ENCODE data around the gene SRGAP2C. TPM values are rescaled to one million over a fixed set of nuclear protein-coding genes. Genes with fewer than 3 reads are reported as not detected.
"Not testable (repeated sequence)": the region's sequence is repeated elsewhere in the genome, so short reads cannot be mapped to it uniquely, and the experiment has no call there.

Gene SRGAP2C
- polyA plus RNA-seq, 1 experiment: 9.4 TPM

DNA sequence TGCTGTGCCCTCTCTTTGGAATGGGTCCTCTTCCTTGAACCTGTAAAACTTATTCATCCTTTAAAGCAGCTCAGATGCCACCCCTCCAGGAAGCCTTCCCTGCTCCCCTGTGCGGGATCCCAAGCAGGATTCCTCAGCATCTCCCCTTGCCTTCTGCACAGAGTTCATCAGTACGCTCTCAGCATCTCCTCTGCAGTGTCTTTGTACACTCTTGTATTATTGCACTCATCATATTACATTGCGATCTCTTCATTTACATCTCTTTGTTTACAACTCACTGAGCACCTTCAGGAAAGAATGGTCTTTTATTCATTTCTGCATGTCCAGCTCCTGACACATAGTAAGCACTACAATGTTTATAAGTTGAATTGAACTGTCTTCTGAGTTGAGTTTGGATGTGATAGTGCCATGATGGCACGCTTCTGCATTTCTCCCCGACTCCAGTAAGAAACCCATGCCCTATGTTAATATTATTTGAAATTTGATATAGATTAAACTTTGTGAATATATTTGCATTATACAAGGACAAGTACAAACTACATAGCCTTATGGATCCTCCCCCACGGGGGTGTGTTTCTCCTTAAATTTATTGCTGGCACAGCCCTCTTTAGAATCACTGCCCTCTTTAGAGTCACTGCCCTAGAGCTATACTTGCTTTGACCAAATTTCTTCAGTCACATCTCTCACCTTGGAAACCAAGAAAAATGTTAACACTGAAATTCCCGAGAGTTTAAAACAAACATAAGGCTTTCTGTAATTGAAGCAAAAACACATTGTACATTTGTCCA is 12.5 kb downstream of the SRGAP2C start:
- H3K27ac ChIP-seq (ENCODE audit: low read depth, low read length); POLR2A ChIA-PET; H3K27me3 ChIP-seq (ENCODE audit: control insufficient read depth, insufficient read depth, low read length); H3K4me3 ChIP-seq (ENCODE audit: low read depth, low read length); H3K9me3 ChIP-seq (ENCODE audit: control insufficient read depth, insufficient read depth, low read length); DNase-seq (ENCODE audit: low read depth, low spot score); CTCF ChIA-PET: not testable (repeated sequence)

DNA sequence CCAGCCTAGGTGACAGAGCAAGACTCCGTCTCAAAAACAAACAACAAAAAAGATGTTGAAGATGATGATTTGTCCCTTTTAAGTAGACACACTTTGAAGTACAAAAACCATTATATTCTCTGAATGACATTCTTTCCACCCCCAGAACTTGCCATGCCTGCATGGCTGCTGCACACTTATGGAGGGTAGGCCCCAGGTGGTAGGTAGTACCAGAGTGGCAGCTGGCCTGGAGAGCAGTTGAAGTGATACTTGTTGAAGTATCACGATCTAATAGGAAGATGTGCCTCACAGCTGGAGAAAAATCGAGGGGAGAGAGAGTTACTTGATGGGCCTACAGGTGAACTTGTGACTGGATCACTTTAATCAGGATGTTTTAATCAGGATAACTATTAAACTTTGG is 15.0 kb downstream of the SRGAP2C start:
- H3K27me3 ChIP-seq (ENCODE audit: control insufficient read depth, insufficient read depth, low read length); H3K9me3 ChIP-seq (ENCODE audit: control insufficient read depth, insufficient read depth, low read length); DNase-seq (ENCODE audit: low read depth, low spot score); CTCF ChIA-PET; H3K27ac ChIP-seq (ENCODE audit: low read depth, low read length); H3K4me3 ChIP-seq (ENCODE audit: low read depth, low read length); POLR2A ChIA-PET: not testable (repeated sequence)

DNA sequence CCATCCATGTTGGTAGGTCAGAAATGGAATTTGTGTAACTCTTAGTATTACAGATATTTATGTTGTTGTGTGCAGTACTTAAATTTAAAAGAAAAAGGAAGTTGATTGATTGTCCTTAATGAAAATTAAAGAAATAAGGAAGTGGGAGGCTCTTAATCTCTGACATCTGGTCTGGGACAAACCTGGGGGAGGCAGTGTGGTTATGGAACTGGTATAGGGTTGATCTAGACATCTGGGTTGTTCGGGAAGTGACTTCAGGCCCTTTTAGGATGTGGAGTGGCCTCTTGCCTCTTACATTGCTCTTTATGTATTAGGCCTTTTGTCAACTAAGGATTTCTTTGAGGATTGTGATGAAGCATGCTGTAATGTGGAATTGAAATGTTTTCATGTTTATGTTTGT is 15.5 kb downstream of the SRGAP2C start:
- H3K4me3 ChIP-seq (ENCODE audit: low read depth, low read length); CTCF ChIA-PET; H3K27me3 ChIP-seq (ENCODE audit: control insufficient read depth, insufficient read depth, low read length); H3K27ac ChIP-seq (ENCODE audit: low read depth, low read length); H3K9me3 ChIP-seq (ENCODE audit: control insufficient read depth, insufficient read depth, low read length); POLR2A ChIA-PET; DNase-seq (ENCODE audit: low read depth, low spot score): not testable (repeated sequence)

DNA sequence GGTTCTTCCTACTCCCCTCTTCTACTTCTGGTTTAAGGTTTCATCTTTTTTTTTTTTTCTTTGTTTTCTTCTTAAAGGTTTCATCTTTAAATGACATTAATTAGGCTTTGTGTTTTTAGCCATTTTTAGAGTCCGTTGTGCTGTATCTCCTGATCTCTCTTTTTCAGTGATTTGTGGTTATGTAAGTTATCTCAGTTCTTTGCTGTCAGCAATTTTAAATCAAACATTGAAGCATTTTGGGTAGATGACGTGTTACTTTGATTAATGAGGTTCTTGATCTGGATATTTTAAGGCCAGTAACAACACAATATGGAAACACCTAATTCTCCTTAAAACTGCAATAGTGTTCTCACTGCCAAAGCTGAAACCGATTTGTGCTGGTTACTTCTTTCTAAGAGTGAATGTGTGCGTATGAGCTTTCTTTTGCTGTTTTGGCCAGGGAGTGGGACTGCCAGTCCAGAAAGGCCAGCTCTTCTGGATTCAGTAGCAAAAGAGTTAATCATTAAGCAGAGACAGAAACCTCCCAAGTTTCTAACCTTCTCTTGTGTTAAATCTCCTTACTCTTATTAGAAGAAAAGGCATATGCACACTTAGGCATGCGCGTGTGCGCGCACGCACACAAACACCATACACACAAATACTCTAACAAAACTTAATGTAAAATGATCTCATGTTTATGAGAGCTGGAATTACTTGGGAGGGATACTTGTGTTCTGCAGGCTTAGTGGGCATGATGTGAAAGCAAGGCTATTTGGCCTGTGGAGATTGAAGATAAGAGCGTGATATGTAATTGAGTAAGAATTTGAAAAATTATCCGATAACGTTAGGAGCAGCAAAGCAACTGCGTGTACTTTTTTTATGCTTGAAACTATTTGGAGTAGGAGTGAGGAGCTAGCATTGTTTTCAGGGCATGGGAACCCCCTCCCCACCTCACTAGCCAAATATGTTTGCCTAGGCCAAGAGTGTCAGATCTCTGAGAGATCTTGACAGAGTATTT is 16.5 kb downstream of the SRGAP2C start:
- H3K27me3 ChIP-seq (ENCODE audit: control insufficient read depth, insufficient read depth, low read length); POLR2A ChIA-PET; H3K27ac ChIP-seq (ENCODE audit: low read depth, low read length); H3K9me3 ChIP-seq (ENCODE audit: control insufficient read depth, insufficient read depth, low read length); CTCF ChIA-PET; H3K4me3 ChIP-seq (ENCODE audit: low read depth, low read length): not testable (repeated sequence)
- peak; percentile 4 for DNase-seq (ENCODE audit: low read depth, low spot score)

DNA sequence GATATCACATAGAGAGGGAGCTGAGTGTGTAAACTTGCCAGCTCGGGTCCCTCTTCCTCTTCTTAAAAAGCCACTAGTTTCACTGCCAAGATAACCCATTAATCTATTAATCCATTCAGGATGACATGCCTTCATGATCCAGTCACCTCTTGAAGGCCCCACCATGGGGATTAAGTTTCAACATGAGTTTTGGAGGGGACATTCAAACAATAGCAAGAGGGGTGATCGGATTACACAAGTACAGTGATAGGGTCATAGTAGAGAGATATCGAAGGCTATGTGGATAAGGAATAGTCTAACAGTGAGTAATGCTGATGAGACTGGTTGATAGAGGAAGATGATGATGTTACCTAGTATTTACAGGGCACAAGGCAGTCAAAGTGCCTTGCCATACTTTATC is 18.2 kb downstream of the SRGAP2C start:
- CTCF ChIA-PET; H3K27me3 ChIP-seq (ENCODE audit: control insufficient read depth, insufficient read depth, low read length); H3K27ac ChIP-seq (ENCODE audit: low read depth, low read length); H3K9me3 ChIP-seq (ENCODE audit: control insufficient read depth, insufficient read depth, low read length); DNase-seq (ENCODE audit: low read depth, low spot score); POLR2A ChIA-PET; H3K4me3 ChIP-seq (ENCODE audit: low read depth, low read length): not testable (repeated sequence)

DNA sequence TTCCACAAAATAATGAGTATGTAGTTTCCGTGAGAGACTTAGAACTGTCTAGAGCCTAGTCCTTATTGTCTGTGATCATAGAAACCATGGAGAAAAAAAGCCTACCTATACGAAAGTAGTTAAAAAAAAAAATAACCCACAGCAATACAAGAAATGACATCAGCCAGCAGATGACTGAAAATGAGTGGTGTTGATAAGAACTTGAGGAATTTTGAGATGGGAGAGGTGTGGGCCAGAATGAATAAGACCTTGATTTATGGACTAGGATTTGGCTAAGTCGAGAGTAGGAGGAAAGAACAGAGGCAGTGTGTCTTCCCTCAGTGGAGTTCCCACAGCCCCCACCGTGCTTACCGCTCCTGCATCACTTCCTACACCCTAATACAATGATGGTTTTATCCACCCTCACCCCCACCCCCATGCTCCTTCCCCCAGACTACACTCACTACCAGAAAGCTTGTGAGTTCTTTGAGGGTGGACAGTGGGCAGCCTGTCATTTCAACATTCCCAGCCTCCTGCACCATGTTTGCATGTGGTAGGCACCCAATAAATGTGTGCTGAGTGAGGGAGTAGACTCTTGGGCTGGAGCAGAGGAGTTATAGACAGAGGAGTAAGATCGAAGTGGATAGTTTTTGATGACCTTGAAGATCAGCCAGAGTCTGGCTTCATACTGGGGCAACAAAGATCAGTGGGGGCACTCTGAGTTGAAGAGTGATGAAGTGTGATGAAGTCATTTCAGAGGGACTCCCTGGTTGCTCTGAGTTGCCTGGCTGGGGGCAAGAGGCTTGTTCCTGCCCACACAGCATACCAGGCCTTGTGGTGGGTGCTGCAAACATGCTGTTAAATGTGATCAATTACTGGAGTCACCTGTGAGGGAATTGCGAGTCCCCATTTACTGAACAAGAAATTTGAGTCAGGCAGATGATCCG is 21.3 kb downstream of the SRGAP2C start:
- H3K27ac ChIP-seq (ENCODE audit: low read depth, low read length); CTCF ChIA-PET; H3K4me3 ChIP-seq (ENCODE audit: low read depth, low read length); POLR2A ChIA-PET; DNase-seq (ENCODE audit: low read depth, low spot score); H3K9me3 ChIP-seq (ENCODE audit: control insufficient read depth, insufficient read depth, low read length); H3K27me3 ChIP-seq (ENCODE audit: control insufficient read depth, insufficient read depth, low read length): not testable (repeated sequence)

DNA sequence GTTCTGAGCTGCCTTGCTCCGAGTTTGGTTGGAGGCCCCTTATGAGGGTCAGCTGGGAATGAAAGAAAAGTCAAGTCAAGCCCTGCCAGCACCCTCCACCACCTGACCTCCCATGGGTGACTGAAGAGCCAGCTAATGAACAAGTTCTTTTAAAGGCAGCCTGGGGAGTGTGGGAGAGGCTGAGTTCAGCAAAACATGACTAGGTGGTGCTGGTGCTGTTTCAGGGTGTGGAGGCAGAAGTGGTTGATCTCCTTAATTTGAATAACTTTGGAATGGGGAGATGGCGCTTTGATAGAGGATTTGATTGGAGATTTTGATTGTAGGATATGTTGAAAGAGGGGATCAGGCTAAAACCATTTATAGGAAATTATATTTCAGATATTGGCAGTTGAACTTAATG is 22.6 kb downstream of the SRGAP2C start:
- H3K9me3 ChIP-seq (ENCODE audit: control insufficient read depth, insufficient read depth, low read length); CTCF ChIA-PET; POLR2A ChIA-PET; H3K4me3 ChIP-seq (ENCODE audit: low read depth, low read length); H3K27me3 ChIP-seq (ENCODE audit: control insufficient read depth, insufficient read depth, low read length); DNase-seq (ENCODE audit: low read depth, low spot score); H3K27ac ChIP-seq (ENCODE audit: low read depth, low read length): not testable (repeated sequence)

DNA sequence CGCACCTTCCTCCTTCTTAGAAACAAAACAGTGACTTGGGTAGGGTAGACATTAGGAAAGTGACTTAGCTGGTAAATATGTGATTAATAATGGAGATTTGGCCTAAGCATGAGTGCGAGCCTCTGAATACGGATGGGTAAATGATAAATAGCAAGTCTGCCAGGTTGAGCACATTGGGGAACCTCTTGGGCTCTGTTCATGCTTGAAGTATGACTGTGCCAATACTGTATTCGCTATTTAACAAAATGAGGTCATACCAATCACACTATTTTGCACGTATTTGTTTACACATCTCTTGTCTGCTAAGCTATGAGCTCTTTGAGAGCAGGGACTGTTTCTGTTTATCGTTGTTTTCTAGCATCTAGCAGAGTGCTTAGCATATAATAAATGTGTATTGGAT is 23.6 kb downstream of the SRGAP2C start:
- H3K27ac ChIP-seq (ENCODE audit: low read depth, low read length); H3K27me3 ChIP-seq (ENCODE audit: control insufficient read depth, insufficient read depth, low read length); POLR2A ChIA-PET; CTCF ChIA-PET; H3K9me3 ChIP-seq (ENCODE audit: control insufficient read depth, insufficient read depth, low read length); H3K4me3 ChIP-seq (ENCODE audit: low read depth, low read length); DNase-seq (ENCODE audit: low read depth, low spot score): not testable (repeated sequence)

DNA sequence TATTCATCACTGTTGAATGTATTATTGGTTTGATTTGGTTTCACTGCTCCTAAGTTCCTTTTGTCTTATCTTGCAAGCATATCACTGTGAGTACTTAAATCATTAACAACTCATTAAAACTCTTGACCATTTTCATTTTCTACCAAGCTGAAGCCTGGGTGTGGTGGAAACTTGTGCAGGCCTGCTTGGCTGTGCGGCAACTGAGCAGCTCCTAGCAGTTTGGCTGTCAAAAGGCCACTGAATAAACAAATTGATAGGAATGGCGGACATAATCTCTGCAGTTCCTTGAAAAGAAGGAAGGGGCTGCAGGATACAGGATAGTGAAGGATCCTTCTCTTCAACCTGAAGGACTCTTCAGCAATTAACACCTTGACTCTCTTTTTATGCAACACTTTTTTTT is 26.0 kb downstream of the SRGAP2C start:
- H3K4me3 ChIP-seq (ENCODE audit: low read depth, low read length); H3K9me3 ChIP-seq (ENCODE audit: control insufficient read depth, insufficient read depth, low read length); H3K27me3 ChIP-seq (ENCODE audit: control insufficient read depth, insufficient read depth, low read length); POLR2A ChIA-PET; H3K27ac ChIP-seq (ENCODE audit: low read depth, low read length); DNase-seq (ENCODE audit: low read depth, low spot score); CTCF ChIA-PET: not testable (repeated sequence)

DNA sequence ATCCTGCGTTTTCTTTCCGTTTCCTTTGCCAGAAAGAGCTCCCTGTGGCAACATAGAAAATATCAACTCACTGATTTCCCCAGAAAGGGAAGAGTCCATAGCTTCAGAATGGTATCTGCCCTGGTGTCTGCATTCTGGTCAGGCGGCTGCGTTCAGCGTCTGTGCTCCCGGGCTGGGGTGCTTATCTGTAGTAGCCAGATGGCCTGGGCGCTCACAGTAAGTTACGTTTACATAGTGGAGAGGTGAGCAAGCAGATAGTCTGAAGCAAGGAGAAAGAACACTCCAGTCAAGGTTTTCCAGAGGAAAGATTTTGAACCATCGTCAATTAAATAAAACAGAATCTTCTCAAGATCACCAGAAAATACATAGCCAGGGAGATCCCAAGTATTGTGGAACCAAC is 28.7 kb downstream of the SRGAP2C start:
- CTCF ChIA-PET: not testable (repeated sequence)

DNA sequence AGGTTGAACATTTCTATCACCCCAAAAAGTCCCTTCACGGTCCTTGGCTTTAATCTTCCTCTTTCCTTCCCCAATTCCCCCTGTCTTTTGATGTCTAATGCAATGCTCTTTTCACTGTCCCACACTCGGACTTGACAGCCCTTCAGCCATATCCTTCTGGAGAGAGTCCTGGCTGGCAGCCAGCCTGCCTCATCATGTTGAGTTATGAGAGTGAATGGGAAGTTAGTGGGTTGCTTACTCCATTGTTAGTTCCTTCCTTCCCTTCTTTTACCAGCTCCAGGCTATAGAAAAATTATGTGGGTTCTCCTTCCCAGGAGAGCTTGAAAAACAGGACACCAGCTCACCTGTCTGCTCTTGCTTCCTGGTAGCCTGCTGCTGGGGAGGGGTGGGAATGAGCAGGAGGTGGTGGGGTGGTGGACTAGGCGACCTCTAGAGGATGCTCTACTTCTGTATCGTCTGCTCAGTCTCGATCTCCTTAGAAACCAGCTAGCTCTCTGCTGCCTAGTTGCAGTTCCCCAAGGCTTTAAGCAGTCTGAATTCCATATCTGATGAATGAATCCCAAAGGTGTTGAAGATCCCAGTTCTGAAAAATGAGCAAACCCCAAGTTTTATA is 29.9 kb downstream of the SRGAP2C start:
- DNase-seq (ENCODE audit: low read depth, low spot score); H3K27me3 ChIP-seq (ENCODE audit: control insufficient read depth, insufficient read depth, low read length); POLR2A ChIA-PET; CTCF ChIA-PET; H3K4me3 ChIP-seq (ENCODE audit: low read depth, low read length); H3K27ac ChIP-seq (ENCODE audit: low read depth, low read length); H3K9me3 ChIP-seq (ENCODE audit: control insufficient read depth, insufficient read depth, low read length): not testable (repeated sequence)

More for the DNA sequence above, 28.7 kb downstream of the SRGAP2C start:
- DNase-seq (ENCODE audit: low read depth, low spot score); H3K27me3 ChIP-seq (ENCODE audit: control insufficient read depth, insufficient read depth, low read length); H3K4me3 ChIP-seq (ENCODE audit: low read depth, low read length); H3K27ac ChIP-seq (ENCODE audit: low read depth, low read length); H3K9me3 ChIP-seq (ENCODE audit: control insufficient read depth, insufficient read depth, low read length); POLR2A ChIA-PET: not testable (repeated sequence)
